Activated gamma-delta T cell treated with Interleukin-2 at 50 U/mL for 16 hours (primary cell): ENCODE measurements around the gene SPDYE18.
"Not testable (repeated sequence)": the region's sequence is repeated elsewhere in the genome, so short reads cannot be mapped to it uniquely, and the experiment has no call there.

Source experiments
- DNase-seq: peaks from one replicate; pipeline ENCODE4 v3.0.0-alpha.2; 2020

SPDYE18 gene

GRCh38 chr7:77062557-77062956 is at the start of gene SPDYE18:
Gene SPDYE18 (minus strand): TSS chr7:77062558. CDS start chr7:77060512, 2,046 bp downstream.
- DNase-seq = not testable (repeated sequence)

- DNase-seq = not testable (repeated sequence)
These were observed 46.0 kb upstream of the SPDYE18 start for GRCh38 chr7:77108362-77108761.

GRCh38 chr7:77107659-77108058 is 45.3 kb upstream of the SPDYE18 start:
- DNase-seq = not testable (repeated sequence)

- DNase-seq = not testable (repeated sequence)
These were observed 43.5 kb upstream of the SPDYE18 start for GRCh38 chr7:77105904-77106303.

GRCh38 chr7:77102671-77103070 is 40.3 kb upstream of the SPDYE18 start:
- DNase-seq = not testable (repeated sequence)

GRCh38 chr7:77101187-77101586 is 38.8 kb upstream of the SPDYE18 start:
- not testable (repeated sequence) for DNase-seq

GRCh38 chr7:77100501-77100900 is 38.1 kb upstream of the SPDYE18 start:
- DNase-seq = not testable (repeated sequence)

GRCh38 chr7:77092301-77092700 is 29.9 kb upstream of the SPDYE18 start:
- not testable (repeated sequence) for DNase-seq

GRCh38 chr7:77082192-77082591 is 19.8 kb upstream of the SPDYE18 start:
- DNase-seq = not testable (repeated sequence)

- not testable (repeated sequence) for DNase-seq
These were observed 17.9 kb upstream of the SPDYE18 start for GRCh38 chr7:77080236-77080635.

- not testable (repeated sequence) for DNase-seq
These were observed 17.3 kb upstream of the SPDYE18 start for GRCh38 chr7:77079624-77080023.

- DNase-seq = not testable (repeated sequence)
These were observed 16.8 kb upstream of the SPDYE18 start for GRCh38 chr7:77079112-77079511.

GRCh38 chr7:77077060-77077459 is 14.7 kb upstream of the SPDYE18 start:
- not testable (repeated sequence) for DNase-seq

- DNase-seq = not testable (repeated sequence)
These were observed 12.5 kb upstream of the SPDYE18 start for GRCh38 chr7:77074786-77075396.

- not testable (repeated sequence) for DNase-seq
These were observed 8.8 kb upstream of the SPDYE18 start for GRCh38 chr7:77071108-77071507.

- DNase-seq = not testable (repeated sequence)
These were observed 3.5 kb upstream of the SPDYE18 start for GRCh38 chr7:77065869-77066268.

GRCh38 chr7:77063732-77064131 is 1.4 kb upstream of the SPDYE18 start:
- DNase-seq = not testable (repeated sequence)

GRCh38 chr7:77032261-77032660 is 30.1 kb downstream of the SPDYE18 start, which contains the start of gene SPDYE17:
Gene SPDYE17 (minus strand): TSS chr7:77032361. CDS start chr7:77030570, 1,791 bp downstream.
- DNase-seq = not testable (repeated sequence)

GRCh38 chr7:77026349-77026748 is 36.0 kb downstream of the SPDYE18 start:
- not testable (repeated sequence) for DNase-seq

GRCh38 chr7:77010074-77010680 is 52.2 kb downstream of the SPDYE18 start:
- DNase-seq = not testable (repeated sequence)

GRCh38 chr7:77008000-77008399 is 54.4 kb downstream of the SPDYE18 start:
- not testable (repeated sequence) for DNase-seq

- not testable (repeated sequence) for DNase-seq
These were observed 55.9 kb downstream of the SPDYE18 start for GRCh38 chr7:77006127-77007110.
